Epithelial cell of prostate (primary cell): ENCODE results near the gene TRMU.
A peak's percentile ranks its signal among the peaks of the same experiment; 100 is the strongest.

ENCODE experiments used
- DNase-seq: peaks from one replicate; pipeline ENCODE4 v3.0.0-alpha.2; 2011; ENCODE audit warnings: low read depth, low spot score
- H3K27ac ChIP-seq: fragments of 450-650 bp; 2 replicates; pipeline ENCODE4 v1.5.1; 2017; ENCODE audit warnings: mild to moderate bottlenecking

Gene TRMU

GRCh38 chr22:46335201-46336118, at the start of gene TRMU:
Gene TRMU, plus strand, starts transcription at chr22:46335714. Its CDS starts 51 bp downstream, at chr22:46335765.
- H3K27ac ChIP-seq: peak within 1 kb of the TSS; percentile 64
- peak; percentile 41 for DNase-seq

GRCh38 chr22:46286006-46286405, 49.5 kb upstream of the TRMU start:
- H3K27ac ChIP-seq: no peak overlapping the region
- no peak for DNase-seq

- DNase-seq: no peak
- H3K27ac ChIP-seq: no peak overlapping the region
These were observed 48.3 kb upstream of the TRMU start for GRCh38 chr22:46286941-46287872.

- no peak overlapping the region for H3K27ac ChIP-seq
- DNase-seq: no peak
These were observed 47.4 kb upstream of the TRMU start for GRCh38 chr22:46287873-46288751.

- no peak overlapping the region for H3K27ac ChIP-seq
These were observed 46.7 kb upstream of the TRMU start for GRCh38 chr22:46288846-46289243.

GRCh38 chr22:46289244-46289891, 46.1 kb upstream of the TRMU start:
- no peak overlapping the region for H3K27ac ChIP-seq
- no peak for DNase-seq

More at GRCh38 chr22:46288846-46289243, 46.7 kb upstream of the TRMU start:
- DNase-seq: no peak

- DNase-seq: no peak
- no peak overlapping the region for H3K27ac ChIP-seq
These were observed 45.2 kb upstream of the TRMU start for GRCh38 chr22:46290121-46290842.

GRCh38 chr22:46290843-46291785, 44.4 kb upstream of the TRMU start:
- no peak overlapping the region for H3K27ac ChIP-seq
- no peak for DNase-seq

- no peak overlapping the region for H3K27ac ChIP-seq
- no peak for DNase-seq
These were observed 43.3 kb upstream of the TRMU start for GRCh38 chr22:46292173-46292572.

- DNase-seq: no peak
These were observed 42.8 kb upstream of the TRMU start for GRCh38 chr22:46292732-46293131.

GRCh38 chr22:46293577-46294260, 41.8 kb upstream of the TRMU start:
- no peak for DNase-seq
- H3K27ac ChIP-seq: no peak overlapping the region

More at GRCh38 chr22:46292732-46293131, 42.8 kb upstream of the TRMU start:
- H3K27ac ChIP-seq: no peak overlapping the region

GRCh38 chr22:46294784-46295183, 40.7 kb upstream of the TRMU start:
- DNase-seq: no peak
- H3K27ac ChIP-seq: no peak overlapping the region

GRCh38 chr22:46295277-46295971, 40.1 kb upstream of the TRMU start:
- H3K27ac ChIP-seq: no peak overlapping the region
- DNase-seq: no peak

- peak; percentile 74 for DNase-seq
These were observed 39.0 kb upstream of the TRMU start, which contains the start of gene GTSE1 for GRCh38 chr22:46296257-46297150. Gene GTSE1, plus strand, starts transcription at chr22:46296870. Its CDS starts 531 bp downstream, at chr22:46297401.

GRCh38 chr22:46297151-46297812, 38.2 kb upstream of the TRMU start:
- H3K27ac ChIP-seq: no peak overlapping the region
- DNase-seq: no peak

More at GRCh38 chr22:46296257-46297150, 39.0 kb upstream of the TRMU start, which contains the start of gene GTSE1:
- peak within 1 kb of the TSS; percentile 59 for H3K27ac ChIP-seq
